ENCODE measurements around the gene SMG6. TPM values are rescaled to one million over a fixed set of nuclear protein-coding genes. Genes with fewer than 3 reads are reported as not detected.

SMG6 gene
- total and polyA plus RNA-seq, 2 of the 4 experiments (the other 2 are of a cell fraction), result 16.3 to 30.3 TPM

DNA sequence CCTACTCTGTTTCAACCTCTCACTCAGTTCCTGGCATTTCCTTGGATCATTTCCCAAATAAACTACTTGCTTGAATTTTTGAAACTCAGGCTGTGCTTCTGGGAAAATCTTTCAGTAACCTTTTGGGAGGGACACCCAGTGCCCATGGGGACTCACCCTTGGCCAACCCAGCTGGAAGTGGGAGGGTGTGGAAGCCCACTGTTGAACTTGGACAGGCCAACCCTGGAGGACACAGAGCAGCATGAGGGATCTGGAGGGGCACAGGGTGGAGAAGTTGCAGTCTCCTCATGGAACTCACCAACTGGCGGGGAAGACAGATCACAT is 289.6 kb downstream of the SMG6 start:
- Histone ChIP-seq H2BK120ac (ENCODE audit: low read depth, low read length) (no peak overlapping the region), H3K9me3 (ENCODE audit: control insufficient read depth, insufficient read depth, low read length) (peaks cover 2% of the 10 kb centered on the region; the same call in 1 of the 2 replicates), H3K23ac (ENCODE audit: low read depth, low read length) (no peak overlapping the region), H3K4me3 (ENCODE audit: insufficient read depth, low read depth, low read length) (no peak overlapping the region), H4K8ac (ENCODE audit: low read depth in 2 of 2, low read length in 2 of 2) (no peak overlapping the region), H2AK5ac (ENCODE audit: low read depth, low read length) (no peak overlapping the region), H3K9me1 (ENCODE audit: insufficient read depth, low read length) (no peaks in the 10 kb centered on the region), H2BK5ac (ENCODE audit: low read depth, low read length, poor library complexity, severe bottlenecking) (no peak overlapping the region), H3K4ac (ENCODE audit: low read depth, low read length) (no peak overlapping the region), H3K56ac (ENCODE audit: extremely low read depth, insufficient read depth, low read length) (no peak overlapping the region), H4K5ac (ENCODE audit: low read depth, low read length) (no peak overlapping the region), H3K4me2 (ENCODE audit: low read depth, low read length) (no peak overlapping the region), H2BK20ac (ENCODE audit: low read depth, low read length) (no peak overlapping the region), H3K27me3 (ENCODE audit: control insufficient read depth, insufficient read depth, low read length) (peaks cover 45% of the 10 kb centered on the region), H2AFZ (replicated peaks; ENCODE audit: low read length, poor library complexity) (no peak overlapping the region), H3K9ac (ENCODE audit: low read depth, low read length) (no peak overlapping the region), H4K91ac (ENCODE audit: insufficient read depth, low read depth, low read length) (no peak overlapping the region), H3K14ac (replicated peaks; ENCODE audit: low read depth, low read length) (no peak overlapping the region; the same call in 1 of the 2 replicates), H3K36me3 (ENCODE audit: control insufficient read depth, insufficient read depth, low read length) (no peaks in the 10 kb centered on the region), H3K79me1 (ENCODE audit: low read depth in 1 of 2, low read length in 2 of 2) (no peaks in the 10 kb centered on the region), H3K18ac (ENCODE audit: low read depth, low read length) (no peak overlapping the region), H3K27ac (ENCODE audit: insufficient read depth, low read length) (no peak overlapping the region), H4K20me1 (ENCODE audit: insufficient read depth, low read length) (no peaks in the 10 kb centered on the region; the same call in 1 of the 2 replicates), H2BK15ac (ENCODE audit: low read depth, low read length) (no peak overlapping the region), H3K4me1 (ENCODE audit: control insufficient read depth, insufficient read depth, low read length) (peaks cover 8% of the 10 kb centered on the region; the same call in 1 of the 2 replicates), H2AK9ac (replicated peaks; ENCODE audit: low read depth, low read length, poor library complexity) (no peak overlapping the region)
- no TSS peak for BruUV-seq (replicated peaks)
- CTCF ChIA-PET, result interaction anchor here (1.3 kb wide), 1 partner anchor 105 kb away, joined by 3 read pairs; no protein-coding TSS in a partner anchor
- DNase-seq (no peak), ATAC-seq (ENCODE audit: low read depth) (no peak)
- intact Hi-C loops (cut with micrococcal nuclease) (no loop called here), dilution Hi-C loops (cut with HindIII; ENCODE audit: low sequenced_read_pairs, unreplicated experiment) (no loop called here), in situ Hi-C loops (cut with MboI; ENCODE audit: low sequenced_read_pairs) (no loop called here)
- TF ChIP-seq, protein P1, sequence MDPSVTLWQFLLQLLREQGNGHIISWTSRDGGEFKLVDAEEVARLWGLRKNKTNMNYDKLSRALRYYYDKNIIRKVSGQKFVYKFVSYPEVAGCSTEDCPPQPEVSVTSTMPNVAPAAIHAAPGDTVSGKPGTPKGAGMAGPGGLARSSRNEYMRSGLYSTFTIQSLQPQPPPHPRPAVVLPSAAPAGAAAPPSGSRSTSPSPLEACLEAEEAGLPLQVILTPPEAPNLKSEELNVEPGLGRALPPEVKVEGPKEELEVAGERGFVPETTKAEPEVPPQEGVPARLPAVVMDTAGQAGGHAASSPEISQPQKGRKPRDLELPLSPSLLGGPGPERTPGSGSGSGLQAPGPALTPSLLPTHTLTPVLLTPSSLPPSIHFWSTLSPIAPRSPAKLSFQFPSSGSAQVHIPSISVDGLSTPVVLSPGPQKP (IDR thresholded peaks at IDR 0.05; ENCODE audit: borderline replicate concordance, low read depth, low read length), result no peak
- no peak for TF ChIP-seq SMC3 (IDR thresholded peaks at IDR 0.05; ENCODE audit: low read depth, low read length)
- TF ChIP-seq, protein P2, sequence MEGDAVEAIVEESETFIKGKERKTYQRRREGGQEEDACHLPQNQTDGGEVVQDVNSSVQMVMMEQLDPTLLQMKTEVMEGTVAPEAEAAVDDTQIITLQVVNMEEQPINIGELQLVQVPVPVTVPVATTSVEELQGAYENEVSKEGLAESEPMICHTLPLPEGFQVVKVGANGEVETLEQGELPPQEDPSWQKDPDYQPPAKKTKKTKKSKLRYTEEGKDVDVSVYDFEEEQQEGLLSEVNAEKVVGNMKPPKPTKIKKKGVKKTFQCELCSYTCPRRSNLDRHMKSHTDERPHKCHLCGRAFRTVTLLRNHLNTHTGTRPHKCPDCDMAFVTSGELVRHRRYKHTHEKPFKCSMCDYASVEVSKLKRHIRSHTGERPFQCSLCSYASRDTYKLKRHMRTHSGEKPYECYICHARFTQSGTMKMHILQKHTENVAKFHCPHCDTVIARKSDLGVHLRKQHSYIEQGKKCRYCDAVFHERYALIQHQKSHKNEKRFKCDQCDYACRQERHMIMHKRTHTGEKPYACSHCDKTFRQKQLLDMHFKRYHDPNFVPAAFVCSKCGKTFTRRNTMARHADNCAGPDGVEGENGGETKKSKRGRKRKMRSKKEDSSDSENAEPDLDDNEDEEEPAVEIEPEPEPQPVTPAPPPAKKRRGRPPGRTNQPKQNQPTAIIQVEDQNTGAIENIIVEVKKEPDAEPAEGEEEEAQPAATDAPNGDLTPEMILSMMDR (conservative IDR thresholded peaks at IDR 0.05; ENCODE audit: low read depth, low read length), result no peak
- TF ChIP-seq MXI1 (IDR thresholded peaks at IDR 0.05; ENCODE audit: borderline replicate concordance, low read depth, low read length), result no peak
- TF ChIP-seq CEBPB (IDR thresholded peaks at IDR 0.05; ENCODE audit: low read depth, low read length), result no peak
- no CpG with 5 or more reads among the region's 1 CpG for WGBS, 2 experiments (ENCODE audit: extremely low coverage in 2 of 2, insufficient read length in 1 of 2)
- POLR2A ChIA-PET (ENCODE audit: unreplicated experiment), result no interaction called here
